22Rv1 (cell line): ENCODE measurements around the gene DDIT4.
A peak's percentile ranks its signal among the peaks of the same experiment; 100 is the strongest.

ENCODE experiments used
- H3K27ac ChIP-seq: fragments of 450-650 bp; 2 replicates; pipeline ENCODE4 v1.5.1; 2017
- CTCF ChIP-seq: fragments of 450-650 bp; IDR thresholded peaks from 2 replicates; pipeline ENCODE4 v1.5.1; 2017; ENCODE audit warnings: mild to moderate bottlenecking
- ZFX ChIP-seq: fragments of 450-650 bp; IDR thresholded peaks from 2 replicates; pipeline ENCODE4 v1.6.1; 2017; ENCODE audit warnings: antibody characterized with exemption, borderline replicate concordance

Gene DDIT4

GRCh38 chr10:72319416-72320254 is 45.9 kb downstream of the DDIT4 start:
- TF ChIP-seq ZFX (no peak), CTCF (no peak)
- peak overlapping the region; percentile 44 for H3K27ac ChIP-seq

- TF ChIP-seq ZFX: no peak
- TF ChIP-seq CTCF: no peak
- H3K27ac ChIP-seq: peak overlapping the region; percentile 44
Measured at GRCh38 chr10:72320676-72321247, 47.0 kb downstream of the DDIT4 start.

- TF ChIP-seq CTCF: no peak
- no peak for TF ChIP-seq ZFX
- H3K27ac ChIP-seq: 0 out of 2 replicates have a peak overlapping the region, but pooled peaks have one; percentile 44
Measured at GRCh38 chr10:72321248-72322029, 47.7 kb downstream of the DDIT4 start.

DNA sequence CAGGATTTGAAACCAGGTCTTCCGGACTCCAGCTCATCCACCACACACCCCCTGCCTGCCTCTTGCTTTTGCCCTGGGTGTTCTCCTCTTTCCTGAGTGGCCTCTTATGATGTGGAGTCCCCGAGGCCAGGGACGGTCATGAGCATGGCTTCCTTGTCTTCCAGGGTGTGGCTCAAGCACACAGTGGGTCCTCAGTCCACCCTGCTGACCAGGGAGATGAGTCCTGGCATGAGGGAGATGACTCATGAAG is 48.2 kb downstream of the DDIT4 start:
- TF ChIP-seq CTCF: no peak
- H3K27ac ChIP-seq: no peak overlapping the region

GRCh38 chr10:72322280-72323058 is 48.7 kb downstream of the DDIT4 start:
- no peak overlapping the region for H3K27ac ChIP-seq
- no peak for TF ChIP-seq CTCF
- TF ChIP-seq ZFX: no peak

DNA sequence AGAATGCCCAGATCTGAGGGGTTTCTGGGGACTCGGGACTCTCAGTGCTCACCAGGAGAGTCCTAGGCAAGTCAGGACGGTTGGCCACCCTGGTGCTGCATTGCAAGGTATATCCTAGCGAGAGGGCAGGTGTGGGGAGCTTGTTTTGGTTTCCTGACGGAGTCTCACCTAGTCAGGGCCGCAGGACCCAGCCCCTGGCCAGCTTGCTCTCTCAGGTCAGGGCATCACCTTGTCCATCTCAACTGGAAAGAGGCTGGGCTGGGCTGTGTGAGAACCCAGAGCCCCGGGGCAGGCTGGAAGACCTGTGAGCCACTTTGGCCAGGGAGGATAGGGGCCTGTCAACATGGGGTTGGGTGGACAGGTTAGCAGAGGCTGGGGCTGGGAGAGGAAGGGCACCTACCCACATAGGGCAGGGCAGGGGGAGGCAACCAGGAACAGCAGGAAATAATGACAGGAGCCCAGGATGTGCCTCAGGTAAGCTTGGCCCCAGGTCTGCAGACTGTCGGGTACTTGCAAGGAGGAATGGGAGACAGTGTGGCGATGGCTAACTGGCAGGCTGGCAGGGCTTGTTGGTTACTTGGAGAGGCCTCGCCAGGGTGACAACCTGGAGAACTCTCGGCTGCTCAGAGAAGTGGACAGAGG is 49.5 kb downstream of the DDIT4 start:
- no peak overlapping the region for H3K27ac ChIP-seq
- no peak for TF ChIP-seq ZFX
- no peak for TF ChIP-seq CTCF
